GM12872 (cell line): ENCODE results near the gene CCDC138.

Source experiments
- CTCF ChIP-seq: IDR thresholded peaks from 3 replicates; pipeline ENCODE4 v1.5.1; 2011; ENCODE audit warnings: low read depth, mild to moderate bottlenecking, low read length, moderate library complexity; ENCODE audit not compliant: insufficient read depth

The CCDC138 gene

GRCh38 chr2:108884619-108885018 is 98.0 kb downstream of the CCDC138 start:
- TF ChIP-seq CTCF = no peak

- no peak for TF ChIP-seq CTCF
Observed at GRCh38 chr2:108889907-108890306, 103.3 kb downstream of the CCDC138 start.

GRCh38 chr2:108893277-108893676 is 106.7 kb downstream of the CCDC138 start:
- no peak for TF ChIP-seq CTCF

GRCh38 chr2:108894766-108895165 is 108.2 kb downstream of the CCDC138 start:
- no peak for TF ChIP-seq CTCF

- no peak for TF ChIP-seq CTCF
Observed at GRCh38 chr2:108895188-108895587, 108.6 kb downstream of the CCDC138 start.

- no peak for TF ChIP-seq CTCF
Observed at GRCh38 chr2:108896741-108897140, 110.2 kb downstream of the CCDC138 start.

GRCh38 chr2:108898315-108899082 is 111.9 kb downstream of the CCDC138 start:
- TF ChIP-seq CTCF = no peak
